ENCODE results near the gene CDK4.
"Not testable (repeated sequence)": the region's sequence is repeated elsewhere in the genome, so short reads cannot be mapped to it uniquely, and the experiment has no call there.

The CDK4 gene

GRCh38 chr12:57722716-57723629 lies 29.1 kb downstream of the CDK4 start:
- Histone ChIP-seq H3K9me3 (ENCODE audit: control extremely low read depth in 1 of 5, control insufficient read depth in 4 of 5, insufficient read depth in 2 of 5, low read depth in 1 of 5, low read length in 4 of 5) (no peaks in the 10 kb centered on the region), H3K27me3 (replicated peaks in 2 of 5; ENCODE audit: control insufficient read depth in 4 of 5, insufficient read depth in 5 of 5, low read length in 4 of 5) (no peaks in the 10 kb centered on the region), H3K4me1 (ENCODE audit: control extremely low read depth in 1 of 4, control insufficient read depth in 4 of 4, insufficient read depth in 4 of 4, low read length in 3 of 4) (peaks cover 0 to 2% (median 0%) of the 10 kb centered on the region in 4 experiments), H3K4me3 (ENCODE audit: control insufficient read depth in 1 of 7, extremely low read depth in 1 of 7, insufficient read depth in 4 of 7, low read depth in 2 of 7, low read length in 6 of 7) (no peak overlapping the region), H3K27ac (ENCODE audit: insufficient read depth in 1 of 2, low read depth in 1 of 2, low read length in 2 of 2, poor library complexity in 1 of 2, severe bottlenecking in 2 of 2) (no peak overlapping the region), H3K36me3 (ENCODE audit: control insufficient read depth in 4 of 4, insufficient read depth in 4 of 4, low read length in 3 of 4) (peaks cover 15 to 85% (median 54%) of the 10 kb centered on the region in 4 experiments)
- no peak for DNase-seq
- WGBS (ENCODE audit: insufficient coverage): 80% methylated on average over 6 of the region's 11 CpGs
- ChIA-PET POLR2A (interaction anchor here (0.8 kb wide), 1 partner anchor 10 kb away, joined by 3 read pairs; no protein-coding TSS in a partner anchor), CTCF (interaction anchor here (0.9 to 1.3 kb wide), 5 partner anchors 10 to 142 kb away, joined by 3 to 4 read pairs (median 4); no protein-coding TSS in a partner anchor)

GRCh38 chr12:57721846-57722608 lies 30.1 kb downstream of the CDK4 start:
- not testable (repeated sequence) for DNase-seq; H3K9me3 ChIP-seq (ENCODE audit: control extremely low read depth in 1 of 5, control insufficient read depth in 4 of 5, insufficient read depth in 2 of 5, low read depth in 1 of 5, low read length in 4 of 5); H3K4me3 ChIP-seq (ENCODE audit: control insufficient read depth in 1 of 7, extremely low read depth in 1 of 7, insufficient read depth in 4 of 7, low read depth in 2 of 7, low read length in 6 of 7); H3K27me3 ChIP-seq (replicated peaks in 2 of 5; ENCODE audit: control insufficient read depth in 4 of 5, insufficient read depth in 5 of 5, low read length in 4 of 5); H3K4me1 ChIP-seq (ENCODE audit: control extremely low read depth in 1 of 4, control insufficient read depth in 4 of 4, insufficient read depth in 4 of 4, low read length in 3 of 4); H3K27ac ChIP-seq (ENCODE audit: insufficient read depth in 1 of 2, low read depth in 1 of 2, low read length in 2 of 2, poor library complexity in 1 of 2, severe bottlenecking in 2 of 2)
- ChIA-PET CTCF (interaction anchor here (0.9 to 2.2 kb wide), 4 partner anchors 9 to 138 kb away, joined by 3 to 9 read pairs (median 4); no protein-coding TSS in a partner anchor), POLR2A (interaction anchor here (0.8 kb wide), 1 partner anchor 11 kb away, joined by 3 read pairs; no protein-coding TSS in a partner anchor)
- H3K36me3 ChIP-seq (ENCODE audit: control insufficient read depth in 4 of 4, insufficient read depth in 4 of 4, low read length in 3 of 4): peaks cover 16 to 82% (median 51%) of the 10 kb centered on the region in 4 experiments
- 98% methylated on average over 15 of the region's 16 CpGs for WGBS (ENCODE audit: insufficient coverage)

- POLR2A ChIA-PET: no interaction called here
- no peaks in the 10 kb centered on the region for H3K9me3 ChIP-seq (ENCODE audit: control extremely low read depth in 1 of 5, control insufficient read depth in 4 of 5, insufficient read depth in 2 of 5, low read depth in 1 of 5, low read length in 4 of 5)
- no peak overlapping the region for H3K4me3 ChIP-seq (ENCODE audit: control insufficient read depth in 1 of 7, extremely low read depth in 1 of 7, insufficient read depth in 4 of 7, low read depth in 2 of 7, low read length in 6 of 7)
- 100% methylated on average over 3 of the region's 11 CpGs for WGBS (ENCODE audit: insufficient coverage)
- no peaks in the 10 kb centered on the region for H3K27me3 ChIP-seq (replicated peaks in 2 of 5; ENCODE audit: control insufficient read depth in 4 of 5, insufficient read depth in 5 of 5, low read length in 4 of 5)
- CTCF ChIA-PET: interaction anchor here (0.7 to 2.2 kb wide), 5 partner anchors 12 to 65 kb away, joined by 3 to 9 read pairs (median 3); no protein-coding TSS in a partner anchor
- H3K27ac ChIP-seq (ENCODE audit: insufficient read depth in 1 of 2, low read depth in 1 of 2, low read length in 2 of 2, poor library complexity in 1 of 2, severe bottlenecking in 2 of 2): no peak overlapping the region
- DNase-seq: no peak
- peaks cover 25 to 82% (median 54%) of the 10 kb centered on the region in 4 experiments for H3K36me3 ChIP-seq (ENCODE audit: control insufficient read depth in 4 of 4, insufficient read depth in 4 of 4, low read length in 3 of 4)
- H3K4me1 ChIP-seq (ENCODE audit: control extremely low read depth in 1 of 4, control insufficient read depth in 4 of 4, insufficient read depth in 4 of 4, low read length in 3 of 4): peaks cover 0 to 2% (median 0%) of the 10 kb centered on the region in 4 experiments
Measured at GRCh38 chr12:57720606-57721595, 31.2 kb downstream of the CDK4 start.

- ChIA-PET CTCF (interaction anchor here (0.7 to 2.2 kb wide), 7 partner anchors 12 to 64 kb away, joined by 3 to 9 read pairs (median 3); no protein-coding TSS in a partner anchor), POLR2A (no interaction called here)
- DNase-seq: no peak
- Histone ChIP-seq H3K27me3 (replicated peaks in 2 of 5; ENCODE audit: control insufficient read depth in 4 of 5, insufficient read depth in 5 of 5, low read length in 4 of 5) (no peaks in the 10 kb centered on the region), H3K36me3 (ENCODE audit: control insufficient read depth in 4 of 4, insufficient read depth in 4 of 4, low read length in 3 of 4) (peaks cover 27 to 85% (median 58%) of the 10 kb centered on the region in 4 experiments), H3K9me3 (ENCODE audit: control extremely low read depth in 1 of 5, control insufficient read depth in 4 of 5, insufficient read depth in 2 of 5, low read depth in 1 of 5, low read length in 4 of 5) (no peaks in the 10 kb centered on the region), H3K4me1 (ENCODE audit: control extremely low read depth in 1 of 4, control insufficient read depth in 4 of 4, insufficient read depth in 4 of 4, low read length in 3 of 4) (no peaks in the 10 kb centered on the region), H3K27ac (ENCODE audit: insufficient read depth in 1 of 2, low read depth in 1 of 2, low read length in 2 of 2, poor library complexity in 1 of 2, severe bottlenecking in 2 of 2) (no peak overlapping the region), H3K4me3 (ENCODE audit: control insufficient read depth in 1 of 7, extremely low read depth in 1 of 7, insufficient read depth in 4 of 7, low read depth in 2 of 7, low read length in 6 of 7) (no peak overlapping the region)
- whole genome bisulfite sequencing (ENCODE audit: insufficient coverage): 96% methylated on average over 20 of the region's 20 CpGs
Measured at GRCh38 chr12:57719777-57720605, 32.1 kb downstream of the CDK4 start.

- no peak for DNase-seq
- Histone ChIP-seq H3K9me3 (ENCODE audit: control extremely low read depth in 1 of 5, control insufficient read depth in 4 of 5, insufficient read depth in 2 of 5, low read depth in 1 of 5, low read length in 4 of 5) (no peaks in the 10 kb centered on the region), H3K4me1 (ENCODE audit: control extremely low read depth in 1 of 4, control insufficient read depth in 4 of 4, insufficient read depth in 4 of 4, low read length in 3 of 4) (no peaks in the 10 kb centered on the region), H3K27me3 (replicated peaks in 2 of 5; ENCODE audit: control insufficient read depth in 4 of 5, insufficient read depth in 5 of 5, low read length in 4 of 5) (no peaks in the 10 kb centered on the region), H3K4me3 (ENCODE audit: control insufficient read depth in 1 of 7, extremely low read depth in 1 of 7, insufficient read depth in 4 of 7, low read depth in 2 of 7, low read length in 6 of 7) (no peak overlapping the region), H3K27ac (ENCODE audit: insufficient read depth in 1 of 2, low read depth in 1 of 2, low read length in 2 of 2, poor library complexity in 1 of 2, severe bottlenecking in 2 of 2) (no peak overlapping the region), H3K36me3 (ENCODE audit: control insufficient read depth in 4 of 4, insufficient read depth in 4 of 4, low read length in 3 of 4) (peaks cover 27 to 74% (median 60%) of the 10 kb centered on the region in 4 experiments)
- POLR2A ChIA-PET: no interaction called here
- 97% methylated on average over 11 of the region's 15 CpGs for WGBS (ENCODE audit: insufficient coverage)
- CTCF ChIA-PET: interaction anchor here (1.0 to 1.4 kb wide), 4 partner anchors 11 to 60 kb away, joined by 3 to 8 read pairs (median 3); no protein-coding TSS in a partner anchor
Measured at GRCh38 chr12:57718641-57719528, 33.2 kb downstream of the CDK4 start.
